ENCODE measurements around the gene PCCA. TPM values are rescaled to one million over a fixed set of nuclear protein-coding genes. Genes with fewer than 3 reads are reported as not detected.

PCCA gene
- total and polyA plus RNA-seq, 2 experiments from 2014 or later: 41.9 to 46.6 TPM

DNA sequence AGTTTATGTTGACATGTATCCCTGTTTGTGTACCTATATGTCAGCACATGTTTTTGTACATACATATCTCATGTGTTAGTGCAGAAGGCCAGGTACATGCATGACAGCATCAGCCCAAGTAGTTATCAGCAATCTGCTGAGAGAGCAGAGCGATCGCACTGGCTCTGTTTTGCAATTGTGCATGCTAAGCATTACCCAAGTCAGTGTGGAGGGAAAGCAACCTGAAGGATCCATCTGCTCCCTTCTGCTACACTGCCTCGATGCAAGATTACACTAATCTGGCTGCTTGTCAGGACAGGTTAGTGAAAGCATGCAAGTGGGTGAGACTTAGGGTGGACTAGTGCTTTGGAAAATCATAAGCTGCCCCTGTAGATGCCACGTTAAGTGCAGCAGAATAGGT is 211.8 kb downstream of the PCCA start:
- H3K4me2 ChIP-seq: no peak overlapping the region
- Mint-ChIP-seq H3K27me3 (ENCODE audit: insufficient read depth, low read depth, poor library complexity) (no peaks in the 10 kb centered on the region), H3K4me3 (no peak overlapping the region), H3K36me3 (ENCODE audit: low read depth) (no peaks in the 10 kb centered on the region), H3K4me1 (peaks cover 38% of the 10 kb centered on the region), H3K27ac (no peak overlapping the region), H3K9me3 (no peaks in the 10 kb centered on the region)
- peak; percentile 48 for ATAC-seq
- H3K9me2 ChIP-seq (ENCODE audit: insufficient read depth): no peaks in the 10 kb centered on the region
- H3K79me2 ChIP-seq (replicated peaks; ENCODE audit: insufficient read depth): no peaks in the 10 kb centered on the region
- no peak for DNase-seq (ENCODE audit: low spot score)
- H3F3A ChIP-seq (replicated peaks; ENCODE audit: low read depth): no peaks in the 10 kb centered on the region
- H2AFZ ChIP-seq: no peak overlapping the region
- no peak overlapping the region for H3K4me3 ChIP-seq
- no peaks in the 10 kb centered on the region for H3K36me3 ChIP-seq (ENCODE audit: insufficient read depth)
- H3K4me1 ChIP-seq (ENCODE audit: insufficient read depth): peaks cover 21% of the 10 kb centered on the region
- no peak overlapping the region for H3K27ac ChIP-seq (ENCODE audit: low read depth)
- no peaks in the 10 kb centered on the region for H3K27me3 ChIP-seq (ENCODE audit: insufficient read depth)
- H4K20me1 ChIP-seq (replicated peaks; ENCODE audit: insufficient read depth): no peaks in the 10 kb centered on the region
- TF ChIP-seq JUNB (IDR thresholded peaks at IDR 0.05; ENCODE audit: unreplicated experiment): no peak
- no peak for TF ChIP-seq POLR2AphosphoS5 (IDR thresholded peaks at IDR 0.05; ENCODE audit: low read depth)
- TF ChIP-seq ZNF331 (CRISPR knock-in tag; IDR thresholded peaks at IDR 0.05; ENCODE audit: low read depth): no peak
- TF ChIP-seq, protein P1, sequence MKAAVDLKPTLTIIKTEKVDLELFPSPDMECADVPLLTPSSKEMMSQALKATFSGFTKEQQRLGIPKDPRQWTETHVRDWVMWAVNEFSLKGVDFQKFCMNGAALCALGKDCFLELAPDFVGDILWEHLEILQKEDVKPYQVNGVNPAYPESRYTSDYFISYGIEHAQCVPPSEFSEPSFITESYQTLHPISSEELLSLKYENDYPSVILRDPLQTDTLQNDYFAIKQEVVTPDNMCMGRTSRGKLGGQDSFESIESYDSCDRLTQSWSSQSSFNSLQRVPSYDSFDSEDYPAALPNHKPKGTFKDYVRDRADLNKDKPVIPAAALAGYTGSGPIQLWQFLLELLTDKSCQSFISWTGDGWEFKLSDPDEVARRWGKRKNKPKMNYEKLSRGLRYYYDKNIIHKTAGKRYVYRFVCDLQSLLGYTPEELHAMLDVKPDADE (IDR thresholded peaks at IDR 0.05): no peak
- TF ChIP-seq ZNF114 (CRISPR knock-in tag; IDR thresholded peaks at IDR 0.05): no peak
- no peak for TF ChIP-seq EZH2phosphoT487 (IDR thresholded peaks at IDR 0.05; ENCODE audit: unreplicated experiment)
- no peak for TF ChIP-seq EZH2 (IDR thresholded peaks at IDR 0.05; ENCODE audit: low read depth, unreplicated experiment)
- TF ChIP-seq STAT1 (IDR thresholded peaks at IDR 0.05; ENCODE audit: unreplicated experiment): no peak
- TF ChIP-seq CREB1 (CRISPR knock-in tag; IDR thresholded peaks at IDR 0.05; ENCODE audit: low read depth): no peak
- TF ChIP-seq NANOG (IDR thresholded peaks at IDR 0.05; ENCODE audit: borderline replicate concordance): no peak
- no peak for TF ChIP-seq CTCF (conservative IDR thresholded peaks at IDR 0.05; ENCODE audit: low read depth in 2 of 2)
- TF ChIP-seq, protein P2, sequence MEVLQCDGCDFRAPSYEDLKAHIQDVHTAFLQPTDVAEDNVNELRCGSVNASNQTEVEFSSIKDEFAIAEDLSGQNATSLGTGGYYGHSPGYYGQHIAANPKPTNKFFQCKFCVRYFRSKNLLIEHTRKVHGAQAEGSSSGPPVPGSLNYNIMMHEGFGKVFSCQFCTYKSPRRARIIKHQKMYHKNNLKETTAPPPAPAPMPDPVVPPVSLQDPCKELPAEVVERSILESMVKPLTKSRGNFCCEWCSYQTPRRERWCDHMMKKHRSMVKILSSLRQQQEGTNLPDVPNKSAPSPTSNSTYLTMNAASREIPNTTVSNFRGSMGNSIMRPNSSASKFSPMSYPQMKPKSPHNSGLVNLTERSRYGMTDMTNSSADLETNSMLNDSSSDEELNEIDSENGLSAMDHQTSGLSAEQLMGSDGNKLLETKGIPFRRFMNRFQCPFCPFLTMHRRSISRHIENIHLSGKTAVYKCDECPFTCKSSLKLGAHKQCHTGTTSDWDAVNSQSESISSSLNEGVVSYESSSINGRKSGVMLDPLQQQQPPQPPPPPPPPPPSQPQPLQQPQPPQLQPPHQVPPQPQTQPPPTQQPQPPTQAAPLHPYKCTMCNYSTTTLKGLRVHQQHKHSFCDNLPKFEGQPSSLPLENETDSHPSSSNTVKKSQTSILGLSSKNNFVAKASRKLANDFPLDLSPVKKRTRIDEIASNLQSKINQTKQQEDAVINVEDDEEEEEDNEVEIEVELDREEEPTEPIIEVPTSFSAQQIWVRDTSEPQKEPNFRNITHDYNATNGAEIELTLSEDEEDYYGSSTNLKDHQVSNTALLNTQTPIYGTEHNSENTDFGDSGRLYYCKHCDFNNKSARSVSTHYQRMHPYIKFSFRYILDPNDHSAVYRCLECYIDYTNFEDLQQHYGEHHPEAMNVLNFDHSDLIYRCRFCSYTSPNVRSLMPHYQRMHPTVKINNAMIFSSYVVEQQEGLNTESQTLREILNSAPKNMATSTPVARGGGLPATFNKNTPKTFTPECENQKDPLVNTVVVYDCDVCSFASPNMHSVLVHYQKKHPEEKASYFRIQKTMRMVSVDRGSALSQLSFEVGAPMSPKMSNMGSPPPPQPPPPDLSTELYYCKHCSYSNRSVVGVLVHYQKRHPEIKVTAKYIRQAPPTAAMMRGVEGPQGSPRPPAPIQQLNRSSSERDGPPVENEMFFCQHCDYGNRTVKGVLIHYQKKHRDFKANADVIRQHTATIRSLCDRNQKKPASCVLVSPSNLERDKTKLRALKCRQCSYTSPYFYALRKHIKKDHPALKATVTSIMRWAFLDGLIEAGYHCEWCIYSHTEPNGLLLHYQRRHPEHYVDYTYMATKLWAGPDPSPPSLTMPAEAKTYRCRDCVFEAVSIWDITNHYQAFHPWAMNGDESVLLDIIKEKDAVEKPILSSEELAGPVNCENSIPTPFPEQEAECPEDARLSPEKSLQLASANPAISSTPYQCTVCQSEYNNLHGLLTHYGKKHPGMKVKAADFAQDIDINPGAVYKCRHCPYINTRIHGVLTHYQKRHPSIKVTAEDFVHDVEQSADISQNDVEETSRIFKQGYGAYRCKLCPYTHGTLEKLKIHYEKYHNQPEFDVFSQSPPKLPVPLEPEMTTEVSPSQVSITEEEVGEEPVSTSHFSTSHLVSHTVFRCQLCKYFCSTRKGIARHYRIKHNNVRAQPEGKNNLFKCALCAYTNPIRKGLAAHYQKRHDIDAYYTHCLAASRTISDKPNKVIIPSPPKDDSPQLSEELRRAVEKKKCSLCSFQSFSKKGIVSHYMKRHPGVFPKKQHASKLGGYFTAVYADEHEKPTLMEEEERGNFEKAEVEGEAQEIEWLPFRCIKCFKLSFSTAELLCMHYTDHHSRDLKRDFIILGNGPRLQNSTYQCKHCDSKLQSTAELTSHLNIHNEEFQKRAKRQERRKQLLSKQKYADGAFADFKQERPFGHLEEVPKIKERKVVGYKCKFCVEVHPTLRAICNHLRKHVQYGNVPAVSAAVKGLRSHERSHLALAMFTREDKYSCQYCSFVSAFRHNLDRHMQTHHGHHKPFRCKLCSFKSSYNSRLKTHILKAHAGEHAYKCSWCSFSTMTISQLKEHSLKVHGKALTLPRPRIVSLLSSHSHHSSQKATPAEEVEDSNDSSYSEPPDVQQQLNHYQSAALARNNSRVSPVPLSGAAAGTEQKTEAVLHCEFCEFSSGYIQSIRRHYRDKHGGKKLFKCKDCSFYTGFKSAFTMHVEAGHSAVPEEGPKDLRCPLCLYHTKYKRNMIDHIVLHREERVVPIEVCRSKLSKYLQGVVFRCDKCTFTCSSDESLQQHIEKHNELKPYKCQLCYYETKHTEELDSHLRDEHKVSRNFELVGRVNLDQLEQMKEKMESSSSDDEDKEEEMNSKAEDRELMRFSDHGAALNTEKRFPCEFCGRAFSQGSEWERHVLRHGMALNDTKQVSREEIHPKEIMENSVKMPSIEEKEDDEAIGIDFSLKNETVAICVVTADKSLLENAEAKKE (CRISPR knock-in tag; IDR thresholded peaks at IDR 0.05): no peak

All from GM23338 (cell line).